ENCODE results near the gene EXD3.
A peak's percentile ranks its signal among the peaks of the same experiment; 100 is the strongest.
"Not testable (repeated sequence)": the region's sequence is repeated elsewhere in the genome, so short reads cannot be mapped to it uniquely, and the experiment has no call there.

The EXD3 gene, protein sequence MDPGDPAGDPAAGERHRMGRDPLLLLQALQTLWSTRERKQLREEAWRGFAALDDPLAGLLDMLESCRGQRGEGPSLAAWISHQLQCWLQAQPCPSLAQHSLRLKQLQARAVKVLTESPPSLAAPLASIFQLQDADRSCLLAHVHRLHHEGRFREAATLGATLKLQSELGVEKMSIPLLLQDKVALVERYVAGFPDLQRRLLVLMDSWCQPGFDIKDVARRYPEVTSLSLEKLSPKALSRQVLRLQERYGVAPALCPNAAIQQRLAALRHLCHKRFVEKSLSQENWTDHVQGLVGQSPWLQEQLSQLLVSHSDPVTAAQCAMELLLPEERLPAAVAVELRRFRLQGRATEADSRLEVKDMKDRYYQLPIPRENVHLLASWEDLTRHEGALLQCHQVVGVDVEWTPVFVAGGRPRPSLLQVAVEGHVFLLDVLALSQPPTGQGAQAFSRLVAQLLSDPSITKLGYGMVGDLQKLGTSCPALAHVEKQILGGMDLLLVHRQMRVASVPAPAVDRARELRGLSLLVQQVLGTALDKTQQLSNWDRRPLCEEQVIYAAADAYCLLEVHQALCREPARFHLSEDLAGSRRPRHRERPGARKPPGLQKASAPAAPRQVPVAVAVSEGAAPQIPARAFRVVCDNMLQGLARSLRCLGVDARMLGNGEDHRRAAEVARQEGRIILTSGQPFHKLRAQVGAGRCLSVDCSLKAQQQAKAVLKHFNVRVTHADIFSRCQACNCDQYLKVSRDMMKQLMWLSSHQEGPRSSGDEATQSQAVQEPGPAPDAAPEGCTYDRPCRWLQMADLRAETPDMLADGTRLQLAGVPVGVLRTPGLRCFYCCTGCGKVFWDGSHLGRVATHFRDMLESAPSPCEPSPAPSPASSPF

GRCh38 chr9:137422604-137423513 lies at the start of gene EXD3, which contains the start of gene NOXA1:
Gene EXD3 (minus strand): TSS chr9:137423162. CDS start chr9:137395357, 27,805 bp downstream.
Gene NOXA1 (plus strand): TSS chr9:137423393. CDS start chr9:137423530, 137 bp downstream.
- peak; percentile 81 for DNase-seq

GRCh38 chr9:137470785-137471184 lies 47.8 kb upstream of the EXD3 start:
- DNase-seq = no peak

DNA sequence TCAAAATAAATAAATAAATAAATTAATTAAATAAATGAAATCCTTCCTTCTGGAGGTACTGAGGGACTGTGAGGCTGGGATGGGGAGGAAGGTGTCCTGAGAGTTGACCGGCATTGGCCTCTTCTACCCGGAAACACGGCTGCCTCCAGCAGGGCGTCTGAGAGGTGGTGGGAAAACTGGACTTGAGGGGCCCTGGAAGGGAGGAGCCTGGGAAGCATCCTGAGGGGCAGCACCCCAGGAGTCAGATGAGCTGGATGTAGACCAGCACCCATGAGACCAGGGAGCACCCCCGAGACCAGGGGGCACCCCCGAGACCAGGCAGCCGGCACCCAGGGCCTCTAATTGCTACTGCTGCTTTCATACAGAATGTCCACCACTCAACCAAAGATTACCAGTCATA lies 44.9 kb upstream of the EXD3 start:
- no peak for DNase-seq

DNA sequence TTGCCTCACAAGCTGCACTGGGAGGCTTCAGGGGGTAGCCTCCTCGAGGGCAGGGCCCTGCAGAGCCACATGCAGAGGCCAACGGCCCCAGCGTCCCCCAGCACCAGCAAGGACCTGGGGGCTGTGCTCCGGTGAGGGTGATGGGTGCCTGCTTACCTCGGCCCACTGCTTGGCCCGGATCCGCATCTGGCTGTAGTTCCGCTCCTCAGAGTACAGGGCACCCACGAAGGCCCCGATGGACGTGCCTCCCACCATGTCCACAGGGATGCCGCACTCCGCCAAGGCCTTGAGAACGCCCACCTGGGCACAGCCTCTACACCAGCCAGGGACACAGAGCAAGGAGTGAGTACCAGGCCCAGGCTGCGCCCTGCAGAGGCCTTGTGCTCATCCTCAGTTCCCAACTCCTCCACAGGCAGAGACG lies 44.2 kb upstream of the EXD3 start:
- no peak for DNase-seq

DNA sequence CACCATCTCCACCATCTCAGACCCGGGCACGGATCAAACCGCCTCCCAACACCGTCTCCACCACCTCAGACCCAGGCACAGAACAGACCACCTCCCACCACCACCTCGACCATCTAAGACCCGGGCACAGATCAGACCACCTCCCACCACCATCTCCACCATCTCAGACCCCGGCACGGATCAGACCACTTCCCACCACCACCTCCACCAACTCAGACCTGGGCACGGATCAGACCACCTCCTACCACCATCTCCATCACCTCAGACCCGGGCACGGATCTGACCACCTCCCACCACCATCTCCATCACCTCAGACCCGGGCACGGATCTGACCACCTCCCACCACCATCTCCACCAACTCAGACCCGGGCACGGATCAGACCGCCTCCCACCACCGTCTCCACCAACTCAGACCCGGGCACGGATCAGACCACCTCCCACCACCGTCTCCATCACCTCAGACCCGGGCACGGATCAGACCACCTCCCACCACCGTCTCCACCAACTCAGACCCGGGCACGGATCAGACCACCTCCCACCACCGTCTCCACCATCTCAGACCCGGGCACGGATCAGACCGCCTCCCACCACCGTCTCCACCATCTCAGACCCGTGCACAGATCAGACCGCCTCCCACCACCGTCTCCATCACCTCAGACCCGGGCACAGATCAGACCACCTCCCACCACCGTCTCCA lies 43.6 kb upstream of the EXD3 start:
- DNase-seq = not testable (repeated sequence)

GRCh38 chr9:137465720-137466388 lies 42.9 kb upstream of the EXD3 start:
- DNase-seq = no peak

DNA sequence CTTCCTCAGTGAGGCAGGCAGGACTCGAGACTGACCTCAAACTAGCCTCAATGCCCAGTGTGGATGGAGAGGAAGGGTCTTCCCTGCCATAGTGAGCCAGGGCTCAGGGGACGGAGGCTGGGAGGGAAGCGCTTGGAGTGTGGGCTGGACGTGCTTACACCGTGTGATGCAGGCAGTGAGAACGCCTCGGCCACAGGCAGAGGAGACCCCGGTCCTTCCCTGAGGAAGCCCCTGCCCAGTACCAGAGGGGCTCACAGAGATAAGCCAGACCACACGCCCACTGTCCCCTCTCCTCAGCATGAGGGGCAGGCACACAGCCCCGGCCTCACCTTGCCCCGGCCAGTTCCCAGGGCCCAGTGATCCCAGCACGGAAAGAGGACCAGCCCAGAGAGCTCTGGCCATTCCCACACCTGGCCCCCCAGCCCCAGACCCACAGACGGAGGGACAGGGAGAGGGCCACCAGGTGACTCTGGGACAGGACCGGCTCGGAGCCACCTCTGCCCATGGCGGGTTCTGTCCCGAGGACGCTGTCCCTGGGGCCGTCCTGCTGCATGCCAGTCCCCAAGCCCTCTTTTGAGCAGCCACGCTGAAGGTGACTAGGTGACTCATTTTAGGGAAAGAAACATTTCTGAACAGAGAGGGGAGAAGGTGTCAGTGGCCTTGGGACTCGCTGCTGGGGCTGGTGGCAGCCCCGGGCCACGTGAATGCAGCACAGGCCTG lies 42.2 kb upstream of the EXD3 start:
- DNase-seq = no peak

DNA sequence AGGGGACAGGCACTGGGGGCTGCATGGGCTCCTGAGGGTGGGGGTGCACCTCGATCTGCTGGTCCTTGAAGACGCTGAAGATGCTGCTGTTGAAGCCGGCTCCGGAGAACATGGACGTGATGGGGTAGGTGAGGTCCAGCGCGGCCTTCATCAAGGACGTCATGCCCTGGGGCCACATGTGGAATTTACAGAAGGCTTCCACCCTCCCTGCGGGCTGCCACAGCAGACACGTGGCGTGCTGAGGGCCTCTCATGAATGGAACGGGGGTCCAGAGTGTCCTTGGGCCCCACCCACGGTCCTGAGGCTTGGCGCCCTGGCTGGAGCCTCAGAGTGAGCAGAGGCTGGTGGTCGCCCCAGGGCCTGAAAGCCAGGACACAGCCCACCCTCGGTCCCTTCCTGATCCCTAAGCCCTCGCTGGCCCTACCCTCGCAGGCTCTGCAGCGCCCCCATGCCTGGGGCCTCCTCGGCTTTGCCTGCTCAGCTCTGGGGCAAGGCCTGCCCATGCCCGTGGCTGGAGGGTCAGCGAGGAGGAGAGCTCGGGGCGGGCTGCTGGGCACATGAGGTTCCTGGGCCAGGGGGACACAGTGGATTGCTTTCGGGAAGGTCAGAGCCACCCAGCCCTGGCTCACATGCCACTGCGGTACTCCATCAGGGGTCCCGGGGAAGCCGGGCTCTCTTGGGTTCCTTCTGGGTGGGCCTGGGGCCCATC lies 41.5 kb upstream of the EXD3 start:
- DNase-seq = no peak

DNA sequence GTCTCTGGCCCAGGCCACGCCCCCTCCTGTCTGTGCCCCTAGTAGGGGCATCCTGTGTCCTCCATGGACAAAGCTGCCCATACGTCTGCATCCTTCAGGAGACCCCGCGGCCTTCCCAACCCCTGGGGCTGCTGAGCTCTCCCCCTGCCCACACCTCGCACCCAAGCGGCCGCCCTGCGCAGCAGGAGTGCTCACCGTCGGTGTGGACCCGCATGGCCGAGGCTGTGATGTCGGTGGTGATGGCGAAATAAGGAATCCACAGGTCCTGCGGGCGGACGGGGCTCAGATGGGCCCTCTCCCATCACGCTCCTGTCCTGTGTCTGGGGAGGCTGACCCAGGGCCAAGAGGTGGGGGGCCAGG lies 40.9 kb upstream of the EXD3 start:
- DNase-seq = no peak

DNA sequence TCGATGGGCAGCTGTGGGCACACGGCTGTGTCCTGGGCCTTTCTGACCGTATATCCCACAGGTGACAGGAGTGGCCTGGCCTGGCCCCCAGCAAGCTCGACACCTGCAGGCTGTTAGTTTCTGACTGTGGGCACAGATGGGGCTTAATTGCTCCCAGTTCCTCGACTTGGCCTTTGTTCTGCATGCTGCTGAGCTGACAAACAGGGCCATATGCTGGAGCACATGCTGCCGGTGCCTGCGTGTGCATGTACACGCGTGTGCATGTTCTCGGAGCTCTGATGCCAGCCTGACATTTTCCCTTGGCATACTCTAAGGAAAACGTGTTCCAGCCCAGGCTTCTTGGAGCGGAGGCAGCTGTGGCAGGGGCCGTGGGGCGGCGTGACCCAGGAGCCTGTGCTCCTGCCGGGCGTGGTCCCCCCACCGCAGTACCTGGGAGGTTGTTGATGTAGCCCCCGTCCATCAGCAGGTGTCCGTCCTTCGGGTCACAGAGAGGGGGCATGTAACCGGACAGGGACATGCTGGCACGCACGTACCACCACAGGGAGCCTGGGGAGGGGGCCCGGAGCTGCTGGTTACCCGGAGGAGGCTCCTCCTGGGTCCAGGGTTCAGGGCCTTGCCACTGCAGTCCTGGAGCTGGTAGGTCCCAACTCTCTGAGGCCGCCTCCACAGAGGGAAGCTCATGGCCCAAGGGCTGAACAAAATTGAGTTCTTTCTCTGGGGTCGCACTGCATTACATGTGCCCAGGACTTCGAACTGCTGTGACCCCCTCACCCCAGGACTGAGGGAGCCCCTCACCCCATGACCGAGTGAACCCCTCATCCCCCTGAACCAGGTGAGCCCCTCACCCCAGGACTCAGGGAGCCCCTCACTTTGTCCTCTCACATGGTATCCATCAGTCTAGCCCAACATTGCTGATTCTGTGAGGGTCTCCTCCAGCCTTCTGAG lies 40.3 kb upstream of the EXD3 start:
- DNase-seq = no peak

DNA sequence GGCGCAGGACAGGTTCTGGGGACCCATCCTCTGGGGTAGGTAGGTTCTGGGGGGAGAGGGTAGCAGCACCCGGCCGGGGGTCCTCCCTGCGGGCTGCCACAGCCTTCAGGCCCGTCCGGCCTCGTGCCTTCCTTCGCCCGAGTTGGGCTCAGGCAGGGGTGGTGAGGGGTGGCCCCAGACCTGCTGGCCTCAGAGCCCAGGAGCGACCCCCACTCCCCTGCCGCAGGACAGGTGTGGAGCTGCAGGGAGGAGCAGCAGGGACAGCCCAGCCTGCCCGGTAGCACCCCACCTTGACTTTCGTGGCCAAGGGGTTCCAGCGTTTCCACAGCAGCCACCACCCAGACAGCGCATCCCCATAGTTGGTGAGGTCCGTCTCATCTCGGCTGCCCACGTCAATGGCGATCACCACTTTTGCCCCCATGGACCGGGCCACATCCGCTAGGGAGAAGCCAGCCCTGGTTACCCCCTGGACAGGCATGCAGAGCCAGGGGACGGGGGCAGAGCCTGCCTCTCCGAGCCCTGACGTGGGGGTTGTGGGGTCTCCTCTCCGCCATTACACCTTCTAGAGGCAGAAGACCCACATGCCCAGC lies 39.5 kb upstream of the EXD3 start:
- no peak for DNase-seq

- DNase-seq = no peak
Observed at GRCh38 chr9:137461663-137462395, 38.9 kb upstream of the EXD3 start.

GRCh38 chr9:137461316-137461662 lies 38.3 kb upstream of the EXD3 start:
- no peak for DNase-seq

DNA sequence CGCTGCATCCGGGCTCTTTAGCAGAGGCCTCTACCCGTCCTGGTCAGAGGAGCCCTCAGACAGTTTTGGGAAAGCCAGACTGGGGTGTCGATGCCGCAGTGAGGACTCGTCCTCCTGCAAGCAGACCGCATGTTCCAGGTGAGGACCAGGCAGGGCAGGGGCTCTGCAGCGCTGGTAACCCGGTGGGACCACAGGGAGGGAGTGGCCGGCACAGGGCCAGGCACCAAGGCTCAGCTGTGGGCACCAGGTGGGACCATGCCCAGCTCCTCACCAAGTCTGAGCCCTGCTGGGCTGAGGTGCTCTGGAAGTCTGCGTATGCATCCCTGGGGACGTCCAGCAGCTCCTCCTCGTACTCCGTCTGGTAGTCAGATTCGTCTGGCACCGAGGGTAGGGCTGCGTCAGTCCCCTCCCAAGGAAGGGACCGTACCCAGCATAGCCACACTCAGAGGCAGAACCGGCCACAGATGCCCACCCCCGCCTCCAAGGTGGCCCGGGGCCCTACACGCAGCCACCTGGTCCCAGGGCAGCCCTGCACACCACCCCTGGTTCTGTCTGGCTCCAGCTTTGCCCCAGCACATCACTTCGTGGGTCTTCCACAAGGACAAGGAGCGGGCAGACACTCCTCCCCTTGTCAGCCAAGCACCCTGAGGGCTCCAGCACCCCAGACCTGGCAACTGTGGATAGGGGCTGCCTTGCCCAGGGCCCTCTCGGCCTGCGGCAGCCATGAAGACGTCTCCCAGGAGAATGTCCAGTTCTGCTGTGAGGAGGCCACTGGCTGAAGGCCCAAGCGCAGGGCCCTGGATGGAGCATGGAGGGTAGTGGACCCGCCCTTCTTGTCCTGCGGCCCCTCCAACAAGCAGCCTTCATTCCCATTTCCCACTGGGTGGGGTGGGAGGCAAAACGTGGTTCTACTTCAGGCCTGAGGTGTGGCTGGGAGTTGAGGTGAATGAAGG lies 37.7 kb upstream of the EXD3 start:
- DNase-seq = no peak

DNA sequence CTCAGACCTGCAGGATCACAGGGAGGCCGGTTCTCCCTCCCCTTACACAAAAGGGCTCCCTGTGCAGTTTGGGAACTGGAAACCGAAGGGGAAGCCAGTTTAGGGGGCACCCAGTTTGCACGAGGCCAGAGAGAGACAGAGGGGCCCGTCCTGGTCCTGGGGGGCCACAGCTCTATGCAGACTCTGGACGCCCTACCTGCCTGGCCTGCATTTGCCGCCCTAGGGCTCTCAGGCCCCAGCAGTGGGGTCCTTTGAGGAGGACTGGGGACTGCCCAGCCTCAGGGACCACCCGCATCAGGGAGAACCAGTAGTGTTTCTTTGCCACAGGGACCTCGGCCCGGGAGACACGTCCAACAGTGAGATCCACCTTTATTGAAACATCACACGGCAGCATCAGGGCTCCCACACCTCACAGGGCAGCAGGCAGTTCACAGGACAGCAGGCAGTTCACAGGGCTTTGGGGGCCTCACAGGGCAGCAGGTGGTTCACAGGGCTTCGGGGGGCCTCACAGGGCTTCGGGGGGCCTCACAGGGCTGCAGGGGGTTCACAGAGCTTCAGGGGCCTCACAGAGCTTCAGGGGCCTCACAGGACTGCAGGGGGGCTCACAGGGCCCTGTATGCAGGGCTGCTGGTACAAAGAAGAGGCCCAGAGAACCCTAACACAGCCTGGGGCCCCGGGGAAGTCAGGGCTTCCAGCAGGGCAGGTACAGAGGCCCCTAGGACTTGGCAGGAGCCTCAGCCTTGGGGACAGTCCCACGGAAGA lies 36.8 kb upstream of the EXD3 start:
- no peak for DNase-seq

GRCh38 chr9:137459152-137459600 lies 36.2 kb upstream of the EXD3 start, which contains the start of gene NSMF:
Gene NSMF (minus strand): TSS chr9:137459334. CDS start chr9:137459102, 232 bp downstream.
- DNase-seq = peak; percentile 81

Data from NCI-H2227 treated with DMSO at 0.1 percent for 48 hours (cell line).